MCF 10A (cell line): ENCODE data around the gene ATG7. TPM values are rescaled to one million over a fixed set of nuclear protein-coding genes. Genes with fewer than 3 reads are reported as not detected.

Source experiments
- BruUV-seq: library from RNA; stranded (reverse); fragments of 400-500 nt; replicated peaks from 2 replicates; lab custom pipeline; 2021; lab: Mats Ljungman, UMichigan
- CTCF ChIA-PET: fragments of 300-600 bp; sonication (Branson Sonifier 250); formaldehyde crosslinking; extraction: SDS; loops from one replicate; lab custom pipeline; 2021; ENCODE audit warnings: antibody characterized with exemption, inconsistent platforms; lab: Yijun Ruan, JAX
- POLR2A ChIA-PET: fragments of 300-600, 350-650 bp; sonication (Branson Sonifier 250); formaldehyde crosslinking; extraction: SDS; loops from one replicate; lab custom pipeline; 2020; ENCODE audit warnings: antibody characterized with exemption, inconsistent platforms; lab: Yijun Ruan, JAX
- DNase-seq: peaks from one replicate; pipeline ENCODE4 v3.0.0-alpha.2; 2018; ENCODE audit not compliant: unreplicated experiment
- H3K27ac Mint-ChIP-seq: one replicate; pipeline ENCODE4 v1.8.0; 2022; ENCODE audit warnings: mild to moderate bottlenecking, low read depth, mixed read lengths; ENCODE audit not compliant: unreplicated experiment
- H3K27me3 Mint-ChIP-seq: one replicate; pipeline ENCODE4 v1.8.0; 2022; ENCODE audit warnings: mixed read lengths; ENCODE audit not compliant: insufficient read depth, unreplicated experiment
- H3K36me3 Mint-ChIP-seq: one replicate; pipeline ENCODE4 v1.8.0; 2022; ENCODE audit warnings: mild to moderate bottlenecking, moderate library complexity, mixed read lengths; ENCODE audit not compliant: insufficient read depth, unreplicated experiment
- H3K4me1 Mint-ChIP-seq: one replicate; pipeline ENCODE4 v1.8.0; 2022; ENCODE audit warnings: mixed read lengths; ENCODE audit not compliant: insufficient read depth, unreplicated experiment
- H3K4me3 Mint-ChIP-seq: one replicate; pipeline ENCODE4 v1.8.0; 2022; ENCODE audit warnings: mild to moderate bottlenecking, moderate library complexity, mixed read lengths; ENCODE audit not compliant: unreplicated experiment
- H3K9me3 Mint-ChIP-seq: one replicate; pipeline ENCODE4 v1.8.0; 2022; ENCODE audit warnings: mixed read lengths; ENCODE audit not compliant: unreplicated experiment
- intact Hi-C: fragments of 100-400 bp; cut with micrococcal nuclease; formaldehyde crosslinking; loops from 2 replicates; pipeline ENCODE4 v1.14.1; 2022
- total RNA-seq: library from RNA; stranded (reverse); gene quantifications from 2 replicates; pipeline ENCODE4 v1.2.3, GENCODE V29; 2022
- TF ChIP-seq, protein P1 (sequence below): fragments of 200-600 bp; IDR thresholded peaks from one replicate; pipeline ENCODE4 v1.8.0; 2022; ENCODE audit warnings: antibody characterized with exemption, mild to moderate bottlenecking; ENCODE audit not compliant: unreplicated experiment

The ATG7 gene
- total RNA-seq, 1 experiment from 2014 or later: 54.0 TPM

- H3K36me3 Mint-ChIP-seq: peaks cover 20% of the 10 kb centered on the region
- intact Hi-C loops: loop anchor here (2.0 to 5.0 kb wide), 2 partner anchors 138 to 151 kb away; no protein-coding TSS in a partner anchor
- peaks cover 25% of the 10 kb centered on the region for H3K4me1 Mint-ChIP-seq
- no peaks in the 10 kb centered on the region for H3K27me3 Mint-ChIP-seq
- H3K9me3 Mint-ChIP-seq: no peaks in the 10 kb centered on the region
- TF ChIP-seq, protein P1, sequence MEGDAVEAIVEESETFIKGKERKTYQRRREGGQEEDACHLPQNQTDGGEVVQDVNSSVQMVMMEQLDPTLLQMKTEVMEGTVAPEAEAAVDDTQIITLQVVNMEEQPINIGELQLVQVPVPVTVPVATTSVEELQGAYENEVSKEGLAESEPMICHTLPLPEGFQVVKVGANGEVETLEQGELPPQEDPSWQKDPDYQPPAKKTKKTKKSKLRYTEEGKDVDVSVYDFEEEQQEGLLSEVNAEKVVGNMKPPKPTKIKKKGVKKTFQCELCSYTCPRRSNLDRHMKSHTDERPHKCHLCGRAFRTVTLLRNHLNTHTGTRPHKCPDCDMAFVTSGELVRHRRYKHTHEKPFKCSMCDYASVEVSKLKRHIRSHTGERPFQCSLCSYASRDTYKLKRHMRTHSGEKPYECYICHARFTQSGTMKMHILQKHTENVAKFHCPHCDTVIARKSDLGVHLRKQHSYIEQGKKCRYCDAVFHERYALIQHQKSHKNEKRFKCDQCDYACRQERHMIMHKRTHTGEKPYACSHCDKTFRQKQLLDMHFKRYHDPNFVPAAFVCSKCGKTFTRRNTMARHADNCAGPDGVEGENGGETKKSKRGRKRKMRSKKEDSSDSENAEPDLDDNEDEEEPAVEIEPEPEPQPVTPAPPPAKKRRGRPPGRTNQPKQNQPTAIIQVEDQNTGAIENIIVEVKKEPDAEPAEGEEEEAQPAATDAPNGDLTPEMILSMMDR: no peak
- H3K27ac Mint-ChIP-seq: peak overlapping the region; percentile 31
- no peak overlapping the region for H3K4me3 Mint-ChIP-seq
- ChIA-PET POLR2A (interaction anchor here (0.8 to 1.9 kb wide), 5 partner anchors 70 to 151 kb away, joined by 3 to 5 read pairs (median 4); no protein-coding TSS in a partner anchor), CTCF (interaction anchor here (0.6 to 1.4 kb wide), 5 partner anchors 9 to 466 kb away, joined by 3 to 9 read pairs (median 3); no protein-coding TSS in a partner anchor)
- peak; percentile 90 for DNase-seq
- BruUV-seq: no TSS peak
Measured at GRCh38 chr3:11530153-11530721, 258.0 kb downstream of the ATG7 start.

GRCh38 chr3:11532931-11533391, 260.8 kb downstream of the ATG7 start:
- CTCF ChIA-PET: interaction anchor here (0.8 to 2.9 kb wide), 3 partner anchors 10 to 154 kb away, joined by 3 to 9 read pairs (median 3); no protein-coding TSS in a partner anchor
- DNase-seq: peak; percentile 43
- peaks cover 20% of the 10 kb centered on the region for H3K36me3 Mint-ChIP-seq
- intact Hi-C loops: loop anchor here (5.0 kb wide), 1 partner anchor 141 kb away; no protein-coding TSS in a partner anchor
- POLR2A ChIA-PET: interaction anchor here (0.6 kb wide), 1 partner anchor 150 kb away, joined by 3 read pairs; no protein-coding TSS in a partner anchor
- no peak overlapping the region for H3K27ac Mint-ChIP-seq
- H3K9me3 Mint-ChIP-seq: no peaks in the 10 kb centered on the region
- H3K4me1 Mint-ChIP-seq: peaks cover 25% of the 10 kb centered on the region
- no peaks in the 10 kb centered on the region for H3K27me3 Mint-ChIP-seq
- TF ChIP-seq, protein P1: no peak
- no peak overlapping the region for H3K4me3 Mint-ChIP-seq
- no TSS peak for BruUV-seq

DNA sequence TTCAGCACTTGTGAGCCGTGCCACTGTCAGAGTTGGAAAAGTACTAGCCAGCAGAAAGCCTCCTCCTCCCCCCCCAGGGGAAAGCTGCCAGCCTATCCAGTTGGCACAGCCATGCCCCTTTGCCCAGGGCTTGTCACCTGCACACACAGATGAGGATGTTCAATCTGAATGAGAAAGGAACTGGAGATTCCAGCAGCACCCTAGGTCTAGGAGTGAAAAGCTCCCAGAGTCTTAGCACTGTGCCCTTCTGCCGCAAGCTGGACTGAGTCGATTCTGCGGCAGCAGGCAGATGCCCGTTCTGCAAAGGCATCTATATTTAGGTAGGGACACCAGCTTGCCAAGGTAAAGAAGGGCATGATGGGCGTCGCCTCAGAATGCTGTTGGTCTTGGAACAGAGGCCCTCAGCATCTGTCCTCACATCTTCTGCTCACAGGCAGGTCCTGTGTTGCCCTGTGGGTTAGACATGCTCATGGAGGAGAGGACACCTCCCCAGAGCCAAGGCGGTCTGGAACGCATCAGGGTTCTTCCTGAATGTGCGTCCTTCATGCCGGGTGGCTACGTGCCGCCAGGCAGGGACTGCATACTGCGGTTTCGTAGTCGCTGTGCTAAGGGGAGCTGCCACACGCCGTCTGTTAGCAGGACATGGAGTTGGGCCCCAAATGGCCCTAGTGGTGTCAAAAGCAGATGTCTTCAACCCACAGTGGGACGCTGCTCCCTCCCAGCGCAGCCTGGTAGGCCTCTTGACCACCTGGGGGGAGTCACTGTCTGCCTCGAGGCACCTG, 262.0 kb downstream of the ATG7 start:
- H3K4me1 Mint-ChIP-seq: peaks cover 19% of the 10 kb centered on the region
- H3K27ac Mint-ChIP-seq: no peak overlapping the region
- ChIA-PET POLR2A (no interaction called here), CTCF (interaction anchor here (0.8 to 2.9 kb wide), 2 partner anchors 155 to 474 kb away, joined by 3 to 9 read pairs; no protein-coding TSS in a partner anchor)
- no peaks in the 10 kb centered on the region for H3K9me3 Mint-ChIP-seq
- no peaks in the 10 kb centered on the region for H3K27me3 Mint-ChIP-seq
- no peak for DNase-seq
- no TSS peak for BruUV-seq
- intact Hi-C loops: loop anchor here (5.0 kb wide), 1 partner anchor 142 kb away; no protein-coding TSS in a partner anchor
- peaks cover 14% of the 10 kb centered on the region for H3K36me3 Mint-ChIP-seq
- TF ChIP-seq, protein P1: no peak
- H3K4me3 Mint-ChIP-seq: no peak overlapping the region

DNA sequence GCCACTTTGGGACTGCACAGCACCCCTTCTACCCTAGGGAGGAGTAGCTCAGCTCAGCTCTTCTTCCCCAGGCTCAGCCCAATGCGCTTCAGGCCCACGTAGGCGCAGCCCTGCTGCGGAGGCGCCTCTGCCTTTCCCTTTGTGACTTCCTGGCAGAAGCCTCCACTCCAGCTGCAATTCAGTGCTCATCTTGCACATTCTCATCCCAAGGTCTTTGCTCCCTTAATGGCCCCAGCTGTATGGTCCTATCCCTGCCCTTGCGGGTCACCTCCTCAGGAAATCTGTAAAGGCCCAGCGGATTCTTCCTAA, 262.6 kb downstream of the ATG7 start:
- H3K4me1 Mint-ChIP-seq: peaks cover 13% of the 10 kb centered on the region
- intact Hi-C loops: loop anchor here (5.0 kb wide), 1 partner anchor 142 kb away; no protein-coding TSS in a partner anchor
- no peaks in the 10 kb centered on the region for H3K27me3 Mint-ChIP-seq
- ChIA-PET CTCF (interaction anchor here (0.8 to 2.9 kb wide), 2 partner anchors 156 to 475 kb away, joined by 3 to 9 read pairs; no protein-coding TSS in a partner anchor), POLR2A (no interaction called here)
- BruUV-seq: no TSS peak
- no peak overlapping the region for H3K4me3 Mint-ChIP-seq
- DNase-seq: no peak
- peaks cover 14% of the 10 kb centered on the region for H3K36me3 Mint-ChIP-seq
- H3K9me3 Mint-ChIP-seq: no peaks in the 10 kb centered on the region
- H3K27ac Mint-ChIP-seq: no peak overlapping the region
- TF ChIP-seq, protein P1: no peak
